T47D (cell line): ENCODE data around the gene SLC49A4.

ENCODE experiments used
- DNase-seq, 2 experiments: peaks; one replicate each; pipeline versions ENCODE4 v3.0.0 to v3.0.0-alpha.2; 2011 to 2012; ENCODE audit warnings: low read depth in 1 of 2, low spot score in 1 of 2
- JUND ChIP-seq: IDR thresholded peaks from 2 replicates; pipeline ENCODE4 v1.6.1; 2012; ENCODE audit warnings: low read depth
- in situ Hi-C: cut with HindIII; loops from 2 replicates; pipeline ENCODE4 v1.10.0; 2016; ENCODE audit warnings: low sequenced_read_pairs, low pct_unique_long_range_greater_than_20kb

Gene SLC49A4

GRCh38 chr3:122882361-122882947 is 87.6 kb downstream of the SLC49A4 start:
- TF ChIP-seq JUND = no peak
- in situ Hi-C loops = no loop called here
- no peak for DNase-seq

GRCh38 chr3:122886251-122886650 is 91.4 kb downstream of the SLC49A4 start:
- in situ Hi-C loops = no loop called here
- DNase-seq = no peak
- TF ChIP-seq JUND = no peak

GRCh38 chr3:122886946-122887345 is 92.1 kb downstream of the SLC49A4 start:
- in situ Hi-C loops = no loop called here
- no peak for DNase-seq
- no peak for TF ChIP-seq JUND

- no peak for DNase-seq
- in situ Hi-C loops = no loop called here
- TF ChIP-seq JUND = no peak
Measured at GRCh38 chr3:122890077-122890719, 95.3 kb downstream of the SLC49A4 start.

- in situ Hi-C loops = no loop called here
- no peak for TF ChIP-seq JUND
- no peak for DNase-seq
Measured at GRCh38 chr3:122890720-122891220, 95.9 kb downstream of the SLC49A4 start.

GRCh38 chr3:122892118-122892960 is 97.5 kb downstream of the SLC49A4 start:
- TF ChIP-seq JUND = no peak
- no peak for DNase-seq

GRCh38 chr3:122893282-122893681 is 98.4 kb downstream of the SLC49A4 start:
- no peak for DNase-seq
- in situ Hi-C loops = no loop called here
- no peak for TF ChIP-seq JUND

More at GRCh38 chr3:122892118-122892960, 97.5 kb downstream of the SLC49A4 start:
- in situ Hi-C loops = no loop called here

- TF ChIP-seq JUND = no peak
- DNase-seq = peak in 1 of 2 experiments; percentile 36
- in situ Hi-C loops = no loop called here
Measured at GRCh38 chr3:122893754-122894668, 99.1 kb downstream of the SLC49A4 start.

- in situ Hi-C loops = no loop called here
- DNase-seq = no peak
- no peak for TF ChIP-seq JUND
Measured at GRCh38 chr3:122898298-122898697, 103.4 kb downstream of the SLC49A4 start.

- TF ChIP-seq JUND = no peak
- DNase-seq = no peak
- in situ Hi-C loops = no loop called here
Measured at GRCh38 chr3:122902326-122902725, 107.5 kb downstream of the SLC49A4 start.

GRCh38 chr3:122903171-122903570 is 108.3 kb downstream of the SLC49A4 start:
- no peak for TF ChIP-seq JUND
- DNase-seq = no peak
- in situ Hi-C loops = no loop called here

GRCh38 chr3:122907471-122907870 is 112.6 kb downstream of the SLC49A4 start:
- in situ Hi-C loops = no loop called here
- no peak for TF ChIP-seq JUND
- DNase-seq = no peak

GRCh38 chr3:122908251-122908650 is 113.4 kb downstream of the SLC49A4 start:
- DNase-seq = no peak

More at GRCh38 chr3:122908251-122908650, 113.4 kb downstream of the SLC49A4 start:
- TF ChIP-seq JUND = no peak
- in situ Hi-C loops = no loop called here
